ENCODE measurements around the gene GNGT1.

The GNGT1 gene

DNA sequence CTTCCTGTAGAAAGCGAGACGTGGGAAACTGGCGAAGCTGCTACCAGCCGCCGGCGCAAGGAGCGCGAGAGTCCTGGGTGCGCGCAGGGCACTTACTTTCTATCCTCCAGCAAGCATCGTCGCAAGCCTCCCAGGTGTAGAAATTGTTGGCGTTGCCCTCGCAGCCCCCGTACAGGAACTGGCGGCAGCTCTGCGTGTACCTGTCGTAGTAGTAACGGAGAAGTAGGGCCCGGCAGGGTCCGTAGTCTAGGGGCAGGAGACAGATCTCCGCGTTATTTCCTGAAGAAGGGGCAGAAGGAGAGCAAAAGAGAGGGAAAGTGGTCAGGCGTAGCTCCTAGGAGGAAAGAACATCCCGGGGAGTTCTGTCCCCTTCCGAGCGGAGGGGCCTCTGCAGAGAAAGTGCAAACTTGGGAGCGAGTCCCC is 16.3 kb upstream of the GNGT1 start:
- DNase-seq (ENCODE audit: low read depth) = peak; percentile 76
- TF ChIP-seq CTCF (IDR thresholded peaks at IDR 0.05; ENCODE audit: insufficient read depth, low read depth, low read length, missing control alignments) = peak; percentile 14
- H3K4me3 ChIP-seq (ENCODE audit: low read length) = peak overlapping the region; percentile 63

DNA sequence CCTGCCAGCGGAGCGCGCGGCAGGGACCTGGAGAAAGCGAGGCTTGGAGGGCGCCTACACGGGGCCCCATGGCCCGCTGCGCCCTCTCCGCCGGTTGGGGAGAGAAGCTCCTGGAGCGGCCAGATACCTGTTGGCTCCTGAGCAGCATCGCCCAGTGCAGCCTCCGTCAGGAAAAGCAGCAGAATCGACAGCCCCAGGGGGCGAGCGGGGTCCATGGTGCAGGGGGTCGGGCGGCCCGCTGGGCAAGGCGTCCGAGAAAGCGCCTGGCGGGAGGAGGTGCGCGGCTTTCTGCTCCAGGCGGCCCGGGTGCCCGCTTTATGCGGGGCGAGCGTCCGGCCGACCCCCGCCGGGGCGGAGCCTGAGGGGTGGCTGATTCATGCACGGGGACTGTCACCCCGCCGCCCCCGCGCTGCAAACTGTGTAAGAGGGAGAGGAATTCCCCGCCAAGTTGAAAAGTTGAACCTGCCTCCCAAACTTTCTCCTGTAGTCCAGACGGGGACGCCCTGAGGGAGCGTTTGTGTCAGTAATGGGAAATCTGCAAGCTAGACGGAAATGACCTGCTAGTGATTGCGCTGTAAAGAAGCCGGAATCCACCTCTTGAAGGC is 15.8 kb upstream of the GNGT1 start, which contains the start of gene TFPI2:
TFPI2 (minus strand) TSS at position 290 of the 605 bp plus-strand sequence; CDS start at position 215, 75 bp downstream.
- DNase-seq (ENCODE audit: low read depth) = peak; percentile 90
- peak within 1 kb of the TSS; percentile 63 for H3K4me3 ChIP-seq (ENCODE audit: low read length)
- no peak for TF ChIP-seq CTCF (IDR thresholded peaks at IDR 0.05; ENCODE audit: insufficient read depth, low read depth, low read length, missing control alignments)

DNA sequence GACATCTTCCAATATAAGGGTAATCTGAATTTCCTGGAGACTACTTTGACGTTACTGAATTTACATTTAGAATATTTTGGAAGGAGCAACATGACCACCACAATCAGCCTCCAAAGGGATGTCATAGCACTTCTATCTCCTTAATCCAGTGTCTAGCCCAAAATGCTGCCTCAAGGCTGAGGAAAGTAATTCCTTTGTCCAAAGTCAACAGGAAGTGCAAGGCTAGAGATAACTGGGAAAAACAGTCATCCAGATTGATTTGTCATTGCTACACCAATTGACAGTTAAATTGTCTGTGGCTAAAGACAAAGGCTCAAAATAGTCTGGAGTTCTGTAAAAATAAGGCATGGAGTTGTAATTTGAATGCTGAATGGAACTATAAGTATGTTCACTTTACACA is 11.9 kb upstream of the GNGT1 start:
- TF ChIP-seq CTCF (IDR thresholded peaks at IDR 0.05; ENCODE audit: insufficient read depth, low read depth, low read length, missing control alignments) = no peak
- no peak overlapping the region for H3K4me3 ChIP-seq (ENCODE audit: low read length)
- DNase-seq (ENCODE audit: low read depth) = peak; percentile 17

DNA sequence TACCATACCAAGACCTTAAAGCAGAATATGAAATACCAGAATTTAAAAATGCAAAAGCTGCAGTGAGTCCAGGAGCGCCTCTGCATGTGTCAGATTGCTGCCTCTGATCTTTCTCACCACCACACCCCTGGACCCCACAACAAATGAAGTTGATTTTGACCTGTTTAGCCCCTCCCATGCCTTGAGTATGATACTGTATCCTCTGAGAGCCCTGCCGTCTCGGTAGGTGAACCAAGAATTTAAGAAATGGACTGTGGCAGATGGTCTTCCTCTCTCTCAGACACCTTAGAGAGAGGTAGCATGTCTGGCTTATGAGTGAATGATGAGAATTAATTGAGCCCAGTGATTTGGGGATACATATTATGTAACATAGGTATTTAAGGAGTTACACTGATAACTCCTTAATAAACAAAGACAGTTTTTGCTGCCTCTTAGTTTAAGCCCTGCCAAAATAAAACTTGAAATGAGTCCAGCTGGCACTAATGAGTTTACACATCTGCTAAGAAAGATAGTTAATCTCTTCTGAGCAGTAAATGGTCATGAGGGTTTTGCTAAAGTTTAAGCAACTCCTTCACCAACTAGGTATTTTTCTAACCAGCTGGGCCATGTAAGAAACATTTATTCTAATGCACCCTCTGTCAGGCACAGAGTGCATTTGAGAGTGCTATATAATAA is 11.3 kb upstream of the GNGT1 start:
- H3K4me3 ChIP-seq (ENCODE audit: low read length) = no peak overlapping the region
- DNase-seq (ENCODE audit: low read depth) = no peak
- TF ChIP-seq CTCF (IDR thresholded peaks at IDR 0.05; ENCODE audit: insufficient read depth, low read depth, low read length, missing control alignments) = no peak

DNA sequence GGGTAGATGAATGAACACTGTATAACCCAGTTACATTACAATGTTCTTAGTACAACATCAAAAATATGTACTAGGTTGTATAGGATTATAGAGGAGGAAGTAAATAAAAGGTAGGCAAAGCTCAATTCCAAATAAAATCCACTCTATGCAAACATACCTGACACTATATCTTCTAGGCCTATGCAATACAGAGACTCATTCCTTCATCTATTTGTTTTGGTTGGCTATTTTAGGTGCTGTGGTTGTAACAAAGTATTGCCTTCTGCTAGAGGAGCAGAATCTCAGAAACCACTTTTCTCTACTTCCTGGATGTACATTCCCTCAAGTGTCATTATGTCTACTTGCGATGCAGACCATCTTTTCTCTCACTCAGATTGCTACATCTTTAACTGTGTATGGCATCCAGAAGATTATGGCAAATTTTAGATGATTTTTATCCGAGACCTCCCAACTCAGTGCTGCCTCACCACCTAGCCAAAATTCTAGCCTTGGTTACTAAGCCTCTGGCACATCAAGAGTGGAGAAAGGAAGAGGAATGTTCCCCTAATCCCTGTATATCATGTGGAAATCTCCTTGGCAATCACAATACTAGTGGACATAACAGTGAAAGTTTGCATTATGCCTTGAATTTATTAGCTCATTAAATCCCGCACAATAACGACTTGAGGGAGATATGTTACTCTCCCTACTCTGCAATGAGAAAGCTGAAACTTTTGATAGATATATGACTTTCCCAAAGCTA is 10.3 kb upstream of the GNGT1 start:
- TF ChIP-seq CTCF (IDR thresholded peaks at IDR 0.05; ENCODE audit: insufficient read depth, low read depth, low read length, missing control alignments) = no peak
- no peak for DNase-seq (ENCODE audit: low read depth)
- no peak overlapping the region for H3K4me3 ChIP-seq (ENCODE audit: low read length)

DNA sequence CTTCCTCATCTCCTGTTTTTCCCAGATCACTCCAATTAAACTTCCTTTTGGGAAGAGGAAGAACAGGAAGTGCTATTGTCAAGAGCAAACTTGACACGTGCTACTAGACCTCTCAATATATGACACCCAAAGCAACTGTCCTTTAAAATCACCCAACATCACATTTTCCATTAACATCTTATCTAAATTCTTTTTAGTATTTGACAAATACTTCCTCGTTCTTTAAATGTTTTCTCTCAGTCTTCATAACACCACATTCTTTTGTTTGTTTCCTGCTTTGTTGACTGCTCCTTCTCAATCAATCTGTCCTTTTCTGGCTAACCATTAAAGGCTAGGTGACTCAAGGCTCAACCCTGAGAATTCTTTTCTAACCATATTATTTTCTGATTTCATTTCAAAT is 8.7 kb upstream of the GNGT1 start:
- no peak for TF ChIP-seq CTCF (IDR thresholded peaks at IDR 0.05; ENCODE audit: insufficient read depth, low read depth, low read length, missing control alignments)
- no peak overlapping the region for H3K4me3 ChIP-seq (ENCODE audit: low read length)
- DNase-seq (ENCODE audit: low read depth) = no peak

Measured in epithelial cell of esophagus (primary cell).